T-helper 22 cell (primary cell): ENCODE measurements around the gene IPO7.
"Not testable (repeated sequence)": the region's sequence is repeated elsewhere in the genome, so short reads cannot be mapped to it uniquely, and the experiment has no call there.

Experiments used
- DNase-seq: peaks from one replicate; pipeline ENCODE4 v3.0.0-alpha.2; 2020; ENCODE audit warnings: low read depth

Gene IPO7

GRCh38 chr11:9399466-9399865, 15.0 kb downstream of the IPO7 start:
- DNase-seq: no peak

- DNase-seq: not testable (repeated sequence)
These were observed 17.4 kb downstream of the IPO7 start for GRCh38 chr11:9401884-9402283.

- no peak for DNase-seq
These were observed 44.3 kb downstream of the IPO7 start for GRCh38 chr11:9428706-9429105.

DNA sequence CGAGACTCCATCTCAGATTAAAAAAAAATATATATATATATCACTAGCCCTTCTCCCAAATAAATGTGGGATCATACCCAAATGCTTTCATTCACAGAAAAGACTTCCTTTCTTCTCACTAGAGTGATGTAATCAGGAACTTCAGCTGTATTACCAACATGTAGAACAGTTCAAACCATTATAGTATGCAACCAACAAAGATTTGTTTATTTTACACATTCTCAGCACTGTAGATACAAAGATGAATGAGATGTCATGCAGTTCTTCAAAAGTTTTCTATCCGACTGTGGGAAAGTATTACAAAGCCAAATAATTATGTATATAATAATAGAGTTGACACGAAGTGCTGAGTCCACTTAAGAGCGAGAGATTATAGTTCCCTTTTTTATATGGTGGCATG, 54.2 kb downstream of the IPO7 start:
- DNase-seq: no peak

GRCh38 chr11:9446230-9446629, 61.8 kb downstream of the IPO7 start:
- DNase-seq: no peak

DNA sequence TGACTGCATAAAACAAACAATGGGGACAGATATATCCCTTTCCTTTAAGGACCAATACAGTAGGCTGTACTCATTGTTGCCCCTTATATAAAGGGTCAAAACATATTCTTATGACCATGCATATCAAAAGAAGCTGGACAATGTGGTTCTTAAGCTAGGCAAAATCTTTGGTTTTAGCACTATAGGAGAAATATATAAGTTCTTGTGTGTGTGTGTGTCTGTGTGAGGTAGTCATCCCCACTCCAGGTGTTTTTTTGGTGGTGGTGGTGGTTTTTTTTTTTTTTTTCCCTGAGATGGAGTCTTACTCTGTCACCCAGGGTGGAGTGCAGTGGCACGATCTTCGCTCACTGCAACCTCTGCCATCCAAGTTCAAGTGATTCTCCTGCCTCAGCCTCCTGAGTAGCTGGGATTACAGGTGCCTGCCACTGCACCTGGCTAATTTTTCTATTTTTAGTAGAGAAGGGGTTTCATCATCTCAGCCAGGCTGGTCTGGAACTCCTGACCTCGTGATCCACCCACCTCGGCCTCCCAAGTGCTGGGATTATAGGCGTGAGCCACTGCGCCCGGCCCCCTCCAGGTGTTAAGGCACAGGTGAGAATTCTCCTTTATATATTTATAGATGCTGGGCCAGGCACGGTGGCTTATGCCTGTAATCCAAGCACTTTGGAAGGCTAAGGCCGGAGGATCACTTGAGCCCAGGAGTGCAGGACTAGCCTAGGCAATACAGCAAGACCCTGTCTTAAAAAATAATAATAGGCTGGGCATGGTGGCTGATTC, 64.3 kb downstream of the IPO7 start:
- no peak for DNase-seq

GRCh38 chr11:9452023-9452422, 67.6 kb downstream of the IPO7 start:
- DNase-seq: not testable (repeated sequence)

DNA sequence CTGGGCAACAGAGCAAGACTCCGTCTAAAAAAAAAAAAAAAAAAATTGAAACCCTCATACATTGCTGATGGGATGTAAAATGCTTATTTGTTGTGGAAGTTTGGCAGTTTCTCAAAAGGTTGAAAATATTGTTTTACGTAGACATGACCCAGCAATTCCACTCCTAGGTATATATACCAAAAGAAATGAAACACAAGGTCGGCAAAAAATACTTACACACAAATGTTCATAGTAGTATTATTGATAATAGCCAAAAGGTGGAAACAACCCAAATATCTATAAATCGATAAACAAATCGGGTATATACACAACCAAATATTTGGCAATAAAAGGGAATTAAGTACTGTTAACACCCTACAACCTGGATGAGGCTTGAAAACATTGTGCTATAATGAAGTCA, 71.3 kb downstream of the IPO7 start:
- DNase-seq: no peak

- no peak for DNase-seq
These were observed 75.3 kb downstream of the IPO7 start for GRCh38 chr11:9459667-9460321.

DNA sequence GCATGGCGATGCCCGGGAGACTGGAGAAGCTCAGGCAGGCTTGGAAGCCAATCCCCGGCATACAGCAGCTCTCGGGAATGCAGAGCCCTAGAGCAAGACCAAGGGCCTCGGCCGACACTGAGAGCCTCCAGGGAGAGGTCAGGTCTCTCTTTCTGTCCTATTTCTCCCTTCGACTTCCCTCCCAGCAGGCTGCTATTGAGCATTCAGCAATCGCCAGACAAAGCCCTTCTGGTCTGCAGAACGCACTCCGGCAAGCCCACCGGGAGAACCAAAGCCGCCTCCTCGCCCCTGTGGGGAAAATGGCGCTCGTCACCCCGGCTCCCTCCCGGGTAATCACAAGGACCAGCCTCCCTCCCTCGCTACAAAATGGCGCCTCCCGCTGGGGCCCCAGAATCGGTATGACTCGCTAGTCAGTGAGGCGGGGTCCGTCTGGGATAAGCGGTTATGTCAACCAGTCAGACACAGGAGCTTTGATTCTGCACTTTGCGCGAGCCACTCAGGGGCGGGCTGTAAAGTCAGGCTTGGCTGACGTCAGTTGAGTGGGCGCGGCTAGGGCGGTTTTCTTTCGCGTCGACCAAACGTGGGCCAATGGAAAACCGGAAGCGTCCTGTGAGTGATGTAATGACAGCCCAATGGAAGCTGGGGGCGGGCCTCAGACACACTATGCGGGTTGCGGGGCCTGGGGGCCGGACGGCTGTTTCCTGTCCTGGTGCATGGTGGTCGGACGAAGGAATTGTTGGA, 76.0 kb downstream of the IPO7 start, which contains the start of gene ZNF143:
Gene ZNF143, plus strand, starts transcription at position 691 of the 741 bp plus-strand sequence. CDS start 10,297 bp downstream, outside the sequence.
- peak; percentile 99 for DNase-seq

DNA sequence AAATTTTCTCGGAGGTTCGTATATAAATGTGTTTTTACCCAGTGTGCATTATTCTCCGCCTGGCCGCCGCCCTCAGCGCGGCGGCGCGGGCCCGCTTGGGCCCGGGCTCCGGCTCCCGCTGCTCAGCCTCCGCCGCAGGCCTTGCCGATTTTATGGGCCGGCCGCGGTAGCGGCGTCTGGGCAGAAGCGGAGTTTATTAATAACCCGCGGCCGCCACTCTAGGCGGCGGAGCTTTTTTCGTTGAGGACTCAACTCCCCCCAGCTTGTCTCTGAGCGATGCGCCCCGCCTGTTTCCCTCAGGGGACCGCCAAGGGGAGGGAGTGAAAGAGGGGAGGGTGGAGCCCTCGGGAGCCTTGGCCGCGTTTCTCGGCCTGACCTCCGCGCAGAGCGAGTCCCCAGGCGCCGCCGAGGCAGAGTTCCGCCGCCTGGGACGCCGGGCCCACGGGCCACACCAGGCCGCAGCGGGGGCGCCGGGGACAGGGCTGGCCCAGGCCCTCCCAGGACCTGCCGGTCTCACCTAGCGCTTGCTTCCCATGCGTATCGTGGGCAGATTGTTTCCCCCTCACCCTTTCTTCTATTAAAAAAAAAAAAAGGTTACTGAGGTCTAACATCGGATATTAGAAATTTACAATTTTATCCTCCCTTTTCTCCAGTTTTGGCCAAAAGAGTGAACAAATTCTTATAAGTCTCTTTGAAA, 76.8 kb downstream of the IPO7 start:
- DNase-seq: peak; percentile 72

DNA sequence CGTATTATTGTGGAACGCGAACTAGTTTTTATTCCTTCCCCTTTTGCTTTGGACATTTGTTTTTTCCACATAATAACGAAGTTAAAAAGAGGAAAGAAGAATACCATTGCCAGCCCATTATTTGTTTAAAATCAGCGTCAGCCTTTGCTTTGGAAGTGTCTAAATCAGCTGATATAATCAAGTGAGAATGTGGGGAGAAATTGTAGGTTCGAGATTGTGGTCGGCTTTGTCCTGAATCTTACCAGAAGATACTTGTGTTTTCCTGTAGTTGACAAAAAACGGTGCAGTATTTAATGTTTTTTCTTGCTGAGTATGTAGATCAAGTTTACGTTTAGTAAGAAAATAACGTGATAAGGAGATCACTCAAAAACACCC, 77.3 kb downstream of the IPO7 start:
- DNase-seq: no peak

DNA sequence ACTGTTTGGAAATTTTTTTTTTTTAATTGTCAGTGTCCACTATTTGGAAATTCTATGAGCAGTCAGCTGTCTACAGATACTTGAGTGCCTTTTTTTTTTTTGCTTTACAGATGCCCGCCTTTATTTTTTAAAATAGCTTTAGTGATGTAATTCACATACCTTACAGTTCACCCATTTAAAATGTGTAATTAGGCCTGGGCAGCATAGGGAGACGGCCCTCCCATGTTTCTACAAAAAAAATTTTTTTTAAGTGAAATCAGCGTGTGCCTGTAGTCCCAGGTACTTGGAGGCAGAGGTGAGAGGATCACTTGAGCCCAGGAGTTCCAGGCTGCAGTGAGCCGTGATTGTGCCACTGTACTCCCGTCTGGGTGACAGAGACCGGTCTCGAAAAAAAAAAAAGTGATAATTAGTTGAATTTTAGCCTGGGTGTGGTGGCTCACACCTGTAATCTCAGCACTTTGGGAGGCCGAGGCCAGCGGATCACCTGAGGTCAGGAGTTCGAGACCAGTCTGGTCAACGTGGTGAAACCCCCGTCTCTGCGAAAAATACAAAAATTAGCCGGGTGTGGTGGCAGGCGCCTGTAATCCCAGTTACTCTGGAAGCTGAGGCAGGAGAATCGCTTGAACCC, 77.8 kb downstream of the IPO7 start:
- DNase-seq: no peak

DNA sequence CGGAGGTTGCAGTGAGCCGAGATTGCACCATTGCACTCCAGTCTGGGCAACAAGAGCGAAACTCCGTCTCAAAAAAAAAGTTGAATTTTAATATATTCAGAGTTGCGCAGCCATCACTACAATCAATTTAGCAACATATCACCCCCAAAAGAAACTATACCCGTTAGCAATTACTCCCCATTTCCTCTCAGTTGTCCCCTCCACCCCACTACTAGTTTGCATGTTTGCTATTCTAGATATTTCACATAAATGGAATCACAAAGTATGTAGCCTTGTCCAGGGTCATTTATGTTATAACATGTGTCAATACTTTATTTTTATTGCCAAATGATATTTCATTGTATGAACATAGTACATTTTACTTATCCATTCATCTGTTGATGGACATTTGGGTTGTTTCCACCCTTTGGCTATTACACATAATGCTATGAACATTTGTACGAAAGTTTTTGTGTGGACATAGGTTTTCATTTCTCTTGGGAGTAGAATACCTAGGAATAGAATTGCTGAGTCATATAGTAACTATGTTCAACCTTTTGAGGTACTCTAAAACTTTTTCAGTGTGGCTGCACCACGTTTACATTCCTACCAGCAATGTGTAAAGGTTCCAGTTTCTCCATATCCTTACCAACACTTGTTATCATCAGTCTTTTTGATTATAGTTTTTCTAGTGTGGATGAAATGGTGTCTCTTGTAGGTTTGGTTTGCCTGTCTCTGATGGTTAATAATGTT, 78.5 kb downstream of the IPO7 start:
- no peak for DNase-seq

DNA sequence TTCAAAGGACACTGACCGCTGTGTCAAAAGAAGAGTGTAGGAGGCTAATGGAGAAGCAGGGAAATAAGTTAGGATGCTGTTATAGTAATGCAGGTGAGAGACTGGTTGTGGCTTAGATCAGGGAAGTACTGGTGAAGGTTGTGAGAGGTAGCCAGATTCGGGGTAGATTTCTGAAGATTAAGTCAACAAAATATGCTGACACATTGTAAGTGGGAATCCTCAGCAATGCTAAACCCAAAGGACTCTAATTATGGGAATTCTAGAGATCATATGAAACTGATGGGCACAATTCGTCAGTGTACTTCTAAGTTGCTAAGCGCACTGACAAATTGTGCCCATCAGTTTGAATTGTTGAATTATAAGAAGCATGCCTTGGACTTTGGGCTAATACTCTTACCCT, 86.3 kb downstream of the IPO7 start:
- no peak for DNase-seq

- DNase-seq: no peak
These were observed 89.0 kb downstream of the IPO7 start for GRCh38 chr11:9473408-9473807.

DNA sequence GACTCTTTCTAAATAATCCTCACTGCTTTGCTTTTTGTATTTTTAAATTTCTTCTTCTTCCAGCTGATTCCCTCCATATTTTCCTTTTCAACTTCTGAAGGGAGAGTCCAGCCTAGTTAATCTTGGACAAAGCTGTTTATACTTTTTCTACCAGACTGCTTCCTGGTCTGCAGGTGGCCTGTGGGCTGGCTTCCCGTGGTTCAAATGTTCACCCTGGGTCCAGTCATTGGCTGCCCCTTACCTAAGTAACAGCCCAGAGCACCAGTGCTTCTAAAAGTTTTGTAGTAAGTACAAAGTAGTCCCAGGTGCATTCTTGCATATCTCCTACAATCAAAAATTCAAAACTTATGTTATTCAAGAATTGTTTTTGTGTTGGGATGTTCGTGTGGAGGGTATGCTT, 95.4 kb downstream of the IPO7 start:
- DNase-seq: no peak

DNA sequence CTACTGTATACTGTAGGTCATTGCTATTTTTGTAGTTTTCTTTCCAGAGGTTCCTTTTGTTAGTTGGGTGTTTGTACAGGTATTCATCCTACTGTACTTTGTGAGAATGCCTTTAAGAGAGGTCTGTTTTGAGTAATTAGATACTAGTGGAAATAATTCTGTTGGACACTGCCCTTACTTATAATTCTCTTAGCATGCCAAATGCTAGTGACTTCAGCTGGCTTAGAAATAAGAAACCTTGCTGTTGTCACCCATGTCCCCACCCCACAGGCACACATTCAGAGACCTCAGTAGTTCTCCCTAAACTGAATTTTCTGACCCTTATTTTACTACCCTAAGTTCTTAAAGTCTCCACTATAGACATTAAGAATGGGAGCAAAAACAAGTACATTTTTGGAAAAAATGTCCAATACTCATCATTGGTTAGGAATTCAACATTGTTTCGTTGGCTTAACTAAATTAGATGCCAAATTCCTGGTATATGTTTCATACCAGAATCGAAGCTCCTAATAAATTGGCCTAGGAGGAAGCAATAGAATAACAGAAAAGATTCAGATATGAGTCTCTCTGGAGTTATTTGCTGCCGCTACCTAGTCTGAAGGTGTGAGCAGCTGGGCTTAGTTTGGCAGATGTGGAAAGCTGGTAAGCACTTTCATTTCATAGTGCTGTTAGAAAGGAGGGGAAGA, 104.8 kb downstream of the IPO7 start:
- no peak for DNase-seq

DNA sequence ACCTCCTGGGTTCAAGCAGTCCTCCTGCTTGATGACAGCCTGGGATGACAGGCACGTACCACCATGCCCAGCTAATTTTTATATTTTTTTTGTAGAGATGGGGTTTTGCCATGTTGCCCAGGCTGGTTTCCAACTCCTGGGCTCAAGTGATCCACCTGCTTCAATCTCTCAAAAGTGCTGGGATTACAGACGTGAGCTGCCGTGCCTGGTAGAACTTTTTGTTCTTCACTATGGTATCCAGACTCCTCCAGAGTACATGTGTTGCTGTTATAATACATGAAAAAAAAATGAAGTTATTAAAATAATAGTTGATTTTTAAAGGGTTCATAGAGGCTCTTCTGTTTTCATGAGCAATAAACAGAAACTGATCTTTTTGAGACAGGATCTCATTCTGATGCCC, 105.9 kb downstream of the IPO7 start:
- no peak for DNase-seq

- DNase-seq: no peak
These were observed 109.0 kb downstream of the IPO7 start for GRCh38 chr11:9493492-9493891.

- no peak for DNase-seq
These were observed 109.9 kb downstream of the IPO7 start for GRCh38 chr11:9494316-9494715.
